CD4-positive, alpha-beta T cell treated with Interleukin-4 for 1 hour (primary cell): ENCODE measurements around the gene CABLES2.

Source experiments
- DNase-seq, 2 donors: peaks; one replicate each; pipeline ENCODE4 v3.0.0-alpha.2; 2020 to 2022

The CABLES2 gene

GRCh38 chr20:62407221-62407992 is at the start of gene CABLES2:
CABLES2 (minus strand) TSS chr20:62407285; CDS start chr20:62407276, 9 bp downstream.
- DNase-seq, result peak; percentile 92 to 93

- no peak for DNase-seq
Observed at GRCh38 chr20:62455929-62456328, 48.8 kb upstream of the CABLES2 start.

GRCh38 chr20:62454904-62455636 is 48.0 kb upstream of the CABLES2 start:
- no peak for DNase-seq

- DNase-seq, result no peak
Observed at GRCh38 chr20:62453186-62453808, 46.2 kb upstream of the CABLES2 start.

GRCh38 chr20:62452475-62453095 is 45.5 kb upstream of the CABLES2 start:
- no peak for DNase-seq

GRCh38 chr20:62451970-62452369 is 44.9 kb upstream of the CABLES2 start:
- DNase-seq, result no peak

- no peak for DNase-seq
Observed at GRCh38 chr20:62451156-62451767, 44.2 kb upstream of the CABLES2 start.

GRCh38 chr20:62449951-62450691 is 43.0 kb upstream of the CABLES2 start:
- DNase-seq, result no peak

GRCh38 chr20:62448788-62449187 is 41.7 kb upstream of the CABLES2 start:
- no peak for DNase-seq

GRCh38 chr20:62448038-62448437 is 41.0 kb upstream of the CABLES2 start:
- DNase-seq, result no peak

- DNase-seq, result no peak
Observed at GRCh38 chr20:62446888-62447869, 40.1 kb upstream of the CABLES2 start.

- DNase-seq, result no peak
Observed at GRCh38 chr20:62446481-62446880, 39.4 kb upstream of the CABLES2 start.

GRCh38 chr20:62445553-62446340 is 38.7 kb upstream of the CABLES2 start:
- no peak for DNase-seq

- DNase-seq, result no peak
Observed at GRCh38 chr20:62444286-62444685, 37.2 kb upstream of the CABLES2 start.

GRCh38 chr20:62441987-62442539 is 35.0 kb upstream of the CABLES2 start:
- no peak for DNase-seq

GRCh38 chr20:62439218-62439617 is 32.1 kb upstream of the CABLES2 start:
- DNase-seq, result no peak

- DNase-seq, result no peak
Observed at GRCh38 chr20:62437927-62438326, 30.8 kb upstream of the CABLES2 start.

GRCh38 chr20:62437496-62437895 is 30.4 kb upstream of the CABLES2 start:
- no peak for DNase-seq

GRCh38 chr20:62436692-62437091 is 29.6 kb upstream of the CABLES2 start:
- DNase-seq, result no peak
